HG02798 (cell line): ENCODE measurements around the gene MTAP.
A peak's percentile ranks its signal among the peaks of the same experiment; 100 is the strongest.

Experiments
- ATAC-seq: cut with Tn5 transposase; IDR thresholded peaks from one replicate; pipeline ENCODE4 v1.9.1; 2021; ENCODE audit warnings: mild to moderate bottlenecking; ENCODE audit not compliant: unreplicated experiment, poor library complexity

Gene MTAP

GRCh38 chr9:21802418-21803000 is at the start of gene MTAP:
MTAP (plus strand) TSS chr9:21802636; CDS start chr9:21802749, 113 bp downstream.
- peak; percentile 95 for ATAC-seq

GRCh38 chr9:21753523-21753922 is 48.9 kb upstream of the MTAP start:
- no peak for ATAC-seq

GRCh38 chr9:21754741-21755140 is 47.7 kb upstream of the MTAP start:
- ATAC-seq, result no peak

- no peak for ATAC-seq
Observed at GRCh38 chr9:21758540-21758939, 43.9 kb upstream of the MTAP start.

- ATAC-seq, result peak; percentile 93
Observed at GRCh38 chr9:21761309-21761901, 41.0 kb upstream of the MTAP start.

GRCh38 chr9:21762064-21762463 is 40.4 kb upstream of the MTAP start:
- no peak for ATAC-seq

- no peak for ATAC-seq
Observed at GRCh38 chr9:21764846-21765245, 37.6 kb upstream of the MTAP start.

GRCh38 chr9:21766096-21766495 is 36.3 kb upstream of the MTAP start:
- ATAC-seq, result no peak

GRCh38 chr9:21770871-21771560 is 31.4 kb upstream of the MTAP start:
- ATAC-seq, result no peak

GRCh38 chr9:21777701-21778100 is 24.7 kb upstream of the MTAP start:
- no peak for ATAC-seq

- ATAC-seq, result no peak
Observed at GRCh38 chr9:21778304-21778703, 24.1 kb upstream of the MTAP start.

GRCh38 chr9:21779397-21779796 is 23.0 kb upstream of the MTAP start:
- no peak for ATAC-seq

- ATAC-seq, result no peak
Observed at GRCh38 chr9:21781656-21782055, 20.8 kb upstream of the MTAP start.

- no peak for ATAC-seq
Observed at GRCh38 chr9:21782205-21782604, 20.2 kb upstream of the MTAP start.

GRCh38 chr9:21788752-21789151 is 13.7 kb upstream of the MTAP start:
- no peak for ATAC-seq

- peak; percentile 99 for ATAC-seq
Observed at GRCh38 chr9:21789541-21790037, 12.8 kb upstream of the MTAP start.

- no peak for ATAC-seq
Observed at GRCh38 chr9:21795483-21795882, 7.0 kb upstream of the MTAP start.

GRCh38 chr9:21796768-21797167 is 5.7 kb upstream of the MTAP start:
- ATAC-seq, result no peak

GRCh38 chr9:21800931-21801682 is 1.3 kb upstream of the MTAP start:
- no peak for ATAC-seq

GRCh38 chr9:21801683-21802417 is 586 bp upstream of the MTAP start:
- peak; percentile 19 for ATAC-seq
